Loucy (cell line): ENCODE measurements around the gene LHFPL6.

Experiments
- H2AFZ ChIP-seq: fragments of 200-600 bp; sonication (generic); 2 replicates; pipeline ENCODE4 v1.6.0; 2016; ENCODE audit warnings: antibody characterized with exemption, mild to moderate bottlenecking, low read length, moderate library complexity
- H3F3A ChIP-seq: fragments of 200-600 bp; 2 replicates; pipeline ENCODE4 v1.6.0; 2016; ENCODE audit warnings: antibody characterized with exemption, low read depth, mild to moderate bottlenecking
- H3K27me3 ChIP-seq: fragments of 200-600 bp; sonication (generic); 2 replicates; pipeline ENCODE4 v1.6.1; 2014; ENCODE audit warnings: low read length, mild to moderate bottlenecking; ENCODE audit not compliant: insufficient read depth, poor library complexity, severe bottlenecking
- H3K36me3 ChIP-seq: fragments of 200-600 bp; sonication (generic); 2 replicates; pipeline ENCODE4 v1.6.1; 2016; ENCODE audit warnings: low read length; ENCODE audit not compliant: insufficient read depth
- H3K4me1 ChIP-seq: fragments of 200-600 bp; sonication (generic); 2 replicates; pipeline ENCODE4 v1.5.1; 2014; ENCODE audit warnings: low read length, mild to moderate bottlenecking; ENCODE audit not compliant: insufficient read depth, poor library complexity, severe bottlenecking
- H3K4me2 ChIP-seq: fragments of 200-600 bp; sonication (generic); 2 replicates; pipeline ENCODE4 v1.6.0; 2014; ENCODE audit warnings: antibody characterized with exemption, low read length, low read depth, mild to moderate bottlenecking; ENCODE audit not compliant: poor library complexity, severe bottlenecking
- H3K4me3 ChIP-seq: fragments of 200-600 bp; sonication (generic); 2 replicates; pipeline ENCODE4 v1.5.1; 2014; ENCODE audit warnings: low read length, mild to moderate bottlenecking, mixed read lengths; ENCODE audit not compliant: poor library complexity, severe bottlenecking
- H3K79me2 ChIP-seq: fragments of 200-600 bp; sonication (generic); 2 replicates; pipeline ENCODE4 v1.6.1; 2014; ENCODE audit warnings: low read length; ENCODE audit not compliant: insufficient read depth
- H3K9ac ChIP-seq: fragments of 200-600 bp; sonication (generic); 2 replicates; pipeline ENCODE4 v1.6.0; 2014; ENCODE audit warnings: mild to moderate bottlenecking, low read depth, low read length, moderate library complexity; ENCODE audit not compliant: poor library complexity, severe bottlenecking
- H3K9me2 ChIP-seq: fragments of 200-600 bp; sonication (generic); replicated peaks from 2 replicates; pipeline ENCODE4 v1.6.1; 2016; ENCODE audit warnings: low read depth, low read length, mixed read lengths
- H3K9me3 ChIP-seq: fragments of 200-600 bp; sonication (generic); 2 replicates; pipeline ENCODE4 v1.6.1; 2014; ENCODE audit warnings: mild to moderate bottlenecking, antibody characterized with exemption, low read length, low read depth; ENCODE audit not compliant: insufficient read depth
- H4K20me1 ChIP-seq: fragments of 200-600 bp; sonication (generic); 2 replicates; pipeline ENCODE4 v1.6.0; 2014; ENCODE audit warnings: antibody characterized with exemption, low read length, mild to moderate bottlenecking; ENCODE audit not compliant: insufficient read depth, poor library complexity, severe bottlenecking
- EZH2phosphoT487 ChIP-seq: fragments of 200-600 bp; IDR thresholded peaks from 2 replicates; pipeline ENCODE4 v1.6.1; 2018; ENCODE audit warnings: antibody characterized with exemption, mild to moderate bottlenecking, moderate library complexity, borderline replicate concordance
- TF ChIP-seq, protein P1 (sequence below): fragments of 200-600 bp; sonication (generic); conservative IDR thresholded peaks from 2 replicates; pipeline ENCODE4 v1.5.1; 2014; ENCODE audit warnings: mild to moderate bottlenecking, antibody characterized with exemption, low read length

LHFPL6 gene

DNA sequence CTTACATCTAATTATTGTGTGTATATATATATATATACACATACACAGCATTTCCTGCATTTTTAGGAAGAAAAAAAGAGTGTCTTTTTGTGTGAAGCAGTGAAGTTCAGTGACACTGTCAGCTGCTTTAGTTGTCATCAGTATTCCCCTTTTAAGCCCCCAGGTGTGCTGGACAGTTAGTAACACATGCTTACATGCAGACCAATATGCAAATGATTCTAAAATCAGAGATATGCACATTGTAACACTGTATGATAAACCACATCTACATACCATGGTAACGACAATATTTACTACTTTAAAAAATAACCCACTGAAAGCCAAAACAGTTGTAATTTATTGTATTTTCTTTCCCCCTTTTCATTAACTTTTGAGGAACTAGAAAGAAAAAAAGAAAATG is 16.8 kb downstream of the LHFPL6 start:
- Histone ChIP-seq H3K4me2 (no peak overlapping the region), H3F3A (no peaks in the 10 kb centered on the region), H3K4me3 (no peak overlapping the region), H3K9me2 (no peaks in the 10 kb centered on the region), H3K9me3 (no peaks in the 10 kb centered on the region), H3K27me3 (no peaks in the 10 kb centered on the region), H3K4me1 (no peaks in the 10 kb centered on the region), H2AFZ (no peak overlapping the region), H3K79me2 (no peaks in the 10 kb centered on the region), H3K36me3 (no peaks in the 10 kb centered on the region), H3K9ac (no peak overlapping the region), H4K20me1 (no peaks in the 10 kb centered on the region)
- TF ChIP-seq EZH2phosphoT487, result no peak
- TF ChIP-seq, protein P1, sequence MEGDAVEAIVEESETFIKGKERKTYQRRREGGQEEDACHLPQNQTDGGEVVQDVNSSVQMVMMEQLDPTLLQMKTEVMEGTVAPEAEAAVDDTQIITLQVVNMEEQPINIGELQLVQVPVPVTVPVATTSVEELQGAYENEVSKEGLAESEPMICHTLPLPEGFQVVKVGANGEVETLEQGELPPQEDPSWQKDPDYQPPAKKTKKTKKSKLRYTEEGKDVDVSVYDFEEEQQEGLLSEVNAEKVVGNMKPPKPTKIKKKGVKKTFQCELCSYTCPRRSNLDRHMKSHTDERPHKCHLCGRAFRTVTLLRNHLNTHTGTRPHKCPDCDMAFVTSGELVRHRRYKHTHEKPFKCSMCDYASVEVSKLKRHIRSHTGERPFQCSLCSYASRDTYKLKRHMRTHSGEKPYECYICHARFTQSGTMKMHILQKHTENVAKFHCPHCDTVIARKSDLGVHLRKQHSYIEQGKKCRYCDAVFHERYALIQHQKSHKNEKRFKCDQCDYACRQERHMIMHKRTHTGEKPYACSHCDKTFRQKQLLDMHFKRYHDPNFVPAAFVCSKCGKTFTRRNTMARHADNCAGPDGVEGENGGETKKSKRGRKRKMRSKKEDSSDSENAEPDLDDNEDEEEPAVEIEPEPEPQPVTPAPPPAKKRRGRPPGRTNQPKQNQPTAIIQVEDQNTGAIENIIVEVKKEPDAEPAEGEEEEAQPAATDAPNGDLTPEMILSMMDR, result no peak

DNA sequence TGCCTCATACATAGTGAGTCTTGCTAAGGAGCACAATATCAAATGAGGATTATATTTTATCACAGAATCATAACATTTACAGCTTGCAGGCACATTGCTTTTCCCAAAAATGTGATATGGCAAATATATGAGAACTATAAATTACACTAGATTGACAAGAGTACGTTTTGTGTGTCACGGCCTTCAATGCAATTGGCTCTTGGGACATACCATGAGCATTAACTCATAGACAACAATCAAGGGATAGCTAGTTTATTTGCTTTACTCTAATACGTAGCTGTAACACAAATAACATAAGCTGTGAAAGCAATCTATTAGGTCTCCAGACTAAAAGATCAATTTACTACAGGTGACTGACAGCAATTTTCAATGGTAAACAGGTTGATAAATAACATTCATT is 17.8 kb downstream of the LHFPL6 start:
- H3K4me1 ChIP-seq, result no peaks in the 10 kb centered on the region
- H2AFZ ChIP-seq, result no peak overlapping the region
- no peaks in the 10 kb centered on the region for H3K79me2 ChIP-seq

DNA sequence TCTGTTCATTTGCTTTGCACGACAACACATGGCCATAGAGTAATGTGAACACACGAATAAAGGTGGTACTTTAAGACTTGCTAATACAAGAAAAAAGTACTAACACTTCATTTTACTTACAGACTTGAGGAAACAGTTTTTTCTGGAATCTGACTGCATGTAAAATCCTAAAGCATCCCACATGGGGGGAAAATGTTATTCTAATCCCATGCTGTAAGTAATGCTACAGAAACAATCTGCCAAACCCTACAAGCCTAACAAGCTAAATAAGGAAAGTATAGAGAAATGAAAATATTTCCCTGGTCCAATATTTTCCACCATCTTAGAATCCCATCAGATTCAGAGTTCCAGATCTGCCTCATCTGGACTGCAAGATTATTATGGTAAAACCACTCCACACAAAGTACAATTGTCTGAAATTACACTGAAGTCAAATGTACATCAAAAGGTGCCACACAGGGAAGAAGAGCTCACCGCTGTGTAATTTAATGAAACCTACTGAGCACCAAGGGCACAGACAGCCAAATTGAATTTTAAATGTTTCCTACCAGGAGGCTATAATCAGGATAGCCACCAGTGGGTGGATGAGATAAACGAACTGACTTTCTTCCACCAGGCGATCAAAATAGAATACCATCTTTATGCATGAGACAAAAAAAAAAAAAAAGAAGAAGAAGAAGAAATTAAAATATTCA is 22.0 kb downstream of the LHFPL6 start:
- no peaks in the 10 kb centered on the region for H3K36me3 ChIP-seq
- H3K9me2 ChIP-seq, result no peaks in the 10 kb centered on the region
- no peaks in the 10 kb centered on the region for H3F3A ChIP-seq
- no peaks in the 10 kb centered on the region for H4K20me1 ChIP-seq
- H3K27me3 ChIP-seq, result no peaks in the 10 kb centered on the region
- H3K4me3 ChIP-seq, result no peak overlapping the region
- TF ChIP-seq EZH2phosphoT487, result no peak
- TF ChIP-seq, protein P1, result no peak
- H3K4me2 ChIP-seq, result no peak overlapping the region
- H3K9me3 ChIP-seq, result no peaks in the 10 kb centered on the region
- no peaks in the 10 kb centered on the region for H3K4me1 ChIP-seq
- H2AFZ ChIP-seq, result no peak overlapping the region
- H3K9ac ChIP-seq, result no peak overlapping the region
- H3K79me2 ChIP-seq, result no peaks in the 10 kb centered on the region

More for the DNA sequence above, 17.8 kb downstream of the LHFPL6 start:
- Histone ChIP-seq H3K9ac (no peak overlapping the region), H3K9me2 (no peaks in the 10 kb centered on the region), H3K4me3 (no peak overlapping the region), H3F3A (no peaks in the 10 kb centered on the region), H3K9me3 (no peaks in the 10 kb centered on the region), H4K20me1 (no peaks in the 10 kb centered on the region), H3K36me3 (no peaks in the 10 kb centered on the region), H3K27me3 (no peaks in the 10 kb centered on the region), H3K4me2 (no peak overlapping the region)
- TF ChIP-seq, protein P1, result no peak
- no peak for TF ChIP-seq EZH2phosphoT487
